ENCODE results near the gene RPLP1.

The RPLP1 gene

GRCh38 chr15:69452692-69453521 is at the start of gene RPLP1:
RPLP1 (plus strand) TSS chr15:69452818; CDS start chr15:69452949, 131 bp downstream.
- peak; percentile 85 for FAIRE-seq

DNA sequence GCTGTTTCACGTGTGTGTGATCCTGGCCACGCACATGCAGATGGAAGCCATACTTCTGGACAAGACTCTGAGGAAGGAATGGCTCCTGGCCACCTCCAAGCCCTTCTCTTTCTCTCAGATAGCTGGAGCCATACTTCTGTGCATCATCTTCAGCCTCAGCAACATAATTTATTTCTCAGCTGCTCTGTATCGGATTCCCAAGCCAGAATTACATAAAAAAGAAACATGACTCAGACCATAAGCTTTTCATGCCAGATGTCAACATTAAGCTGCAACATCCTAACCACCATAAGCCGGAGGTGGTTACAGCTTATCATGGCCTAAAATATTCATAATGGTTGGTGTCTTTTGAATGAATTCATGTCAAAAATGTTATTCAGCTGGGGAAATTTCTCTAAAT is 49.0 kb upstream of the RPLP1 start:
- FAIRE-seq, result no peak

DNA sequence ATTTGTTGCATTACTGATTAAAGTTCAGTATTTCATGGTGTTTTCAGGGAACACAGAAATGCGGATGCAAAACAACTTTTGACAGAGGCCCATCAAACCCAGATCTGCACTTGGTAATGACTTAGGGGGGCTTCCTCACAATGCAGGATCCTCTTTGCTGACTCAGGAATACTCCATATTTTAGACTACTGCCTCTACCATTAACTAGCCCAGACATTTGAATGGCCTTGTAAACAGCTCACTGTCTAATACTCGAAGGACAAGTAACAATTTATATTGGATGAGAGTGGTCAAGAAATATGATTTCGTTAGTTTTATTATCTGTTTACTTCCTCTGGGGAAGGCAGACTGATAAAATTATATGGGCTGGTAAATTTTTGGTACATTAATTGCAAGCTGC is 47.5 kb upstream of the RPLP1 start:
- FAIRE-seq, result no peak

- no peak for FAIRE-seq
These were observed 44.8 kb upstream of the RPLP1 start for GRCh38 chr15:69407719-69408400.

- no peak for FAIRE-seq
These were observed 43.8 kb upstream of the RPLP1 start for GRCh38 chr15:69408841-69409240.

GRCh38 chr15:69410248-69410874 is 42.3 kb upstream of the RPLP1 start:
- no peak for FAIRE-seq

GRCh38 chr15:69412274-69412673 is 40.3 kb upstream of the RPLP1 start:
- no peak for FAIRE-seq

DNA sequence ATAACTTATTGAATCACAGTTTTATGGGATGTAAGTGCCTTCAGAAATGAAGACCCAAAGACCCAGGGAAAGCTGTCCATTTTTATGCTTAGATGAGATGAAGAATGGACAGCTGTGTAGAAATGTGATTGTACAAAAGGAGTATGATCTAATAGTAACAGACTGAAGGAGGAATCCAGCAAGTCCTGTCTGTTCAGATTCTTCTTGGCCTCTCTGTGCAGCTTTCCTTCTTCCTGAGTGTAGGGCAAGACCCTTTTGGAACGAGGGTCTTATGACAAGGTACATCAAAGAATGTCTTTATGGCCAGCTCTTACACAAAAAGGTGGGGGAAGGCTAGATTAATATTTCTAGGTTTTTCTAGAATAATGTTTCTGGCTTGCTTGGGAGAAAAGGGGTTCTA is 39.9 kb upstream of the RPLP1 start:
- FAIRE-seq, result no peak

- FAIRE-seq, result peak; percentile 8
These were observed 38.6 kb upstream of the RPLP1 start, which contains the start of gene KIF23 for GRCh38 chr15:69413822-69414700. KIF23 (plus strand) TSS chr15:69414349; CDS start chr15:69414466, 117 bp downstream.

GRCh38 chr15:69414701-69415167 is 37.9 kb upstream of the RPLP1 start:
- FAIRE-seq, result no peak

DNA sequence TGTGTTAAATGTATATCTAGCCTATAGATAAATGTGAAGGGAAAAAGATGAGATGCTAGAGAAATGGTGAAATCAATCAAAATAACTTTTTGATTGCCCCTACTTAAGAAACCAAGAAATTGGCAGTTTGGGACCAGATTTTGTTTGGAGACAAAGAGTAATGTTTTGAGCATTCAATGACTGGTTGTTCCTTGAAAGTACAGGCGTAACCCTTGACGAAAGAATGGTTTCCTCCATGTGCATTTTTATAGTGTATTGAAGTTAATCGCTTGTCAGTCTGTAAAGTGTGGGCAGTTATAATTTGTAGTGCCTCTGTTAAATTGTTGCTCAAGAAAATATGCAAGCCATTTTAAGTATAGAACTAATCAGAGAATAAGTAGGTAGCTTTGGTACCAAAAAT is 37.2 kb upstream of the RPLP1 start:
- FAIRE-seq, result no peak

DNA sequence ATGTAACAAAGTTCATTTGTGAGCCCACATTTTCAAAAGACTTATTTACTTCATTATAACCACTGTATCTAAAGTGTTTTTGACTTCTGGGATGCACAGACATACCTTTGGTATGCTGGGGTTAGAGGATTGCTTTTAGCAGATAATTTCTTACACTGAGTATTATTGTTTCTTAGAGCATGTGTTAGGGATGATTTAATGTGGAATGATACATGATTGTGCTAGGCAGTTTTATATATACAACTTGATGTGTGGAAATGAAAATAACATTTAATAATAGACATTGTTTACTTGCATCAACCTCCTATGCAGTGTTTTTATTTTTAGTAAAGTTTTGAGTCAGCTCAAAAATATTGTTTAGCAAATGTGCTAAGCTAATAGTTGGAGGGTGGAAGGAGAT is 35.0 kb upstream of the RPLP1 start:
- FAIRE-seq, result no peak

GRCh38 chr15:69421498-69421897 is 31.1 kb upstream of the RPLP1 start:
- no peak for FAIRE-seq

GRCh38 chr15:69422336-69422895 is 30.2 kb upstream of the RPLP1 start:
- FAIRE-seq, result no peak

DNA sequence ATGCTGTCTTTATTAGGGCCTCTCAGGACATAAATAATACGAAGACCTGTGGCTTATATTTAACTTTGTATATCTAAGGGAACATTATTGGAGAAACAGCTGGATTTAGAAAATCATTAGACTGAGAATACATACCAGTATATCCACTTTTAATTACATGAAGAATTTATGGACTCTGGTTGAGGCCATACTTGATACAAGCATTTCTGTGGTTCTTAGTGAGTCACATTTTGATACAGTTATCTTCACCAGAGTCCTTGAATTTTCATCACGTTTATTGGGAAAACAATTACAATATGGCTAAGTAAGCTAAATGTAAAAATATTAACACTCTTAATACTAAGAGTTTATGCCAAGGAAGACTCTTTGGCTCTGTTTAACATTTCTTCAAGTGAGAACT is 28.6 kb upstream of the RPLP1 start:
- FAIRE-seq, result no peak

DNA sequence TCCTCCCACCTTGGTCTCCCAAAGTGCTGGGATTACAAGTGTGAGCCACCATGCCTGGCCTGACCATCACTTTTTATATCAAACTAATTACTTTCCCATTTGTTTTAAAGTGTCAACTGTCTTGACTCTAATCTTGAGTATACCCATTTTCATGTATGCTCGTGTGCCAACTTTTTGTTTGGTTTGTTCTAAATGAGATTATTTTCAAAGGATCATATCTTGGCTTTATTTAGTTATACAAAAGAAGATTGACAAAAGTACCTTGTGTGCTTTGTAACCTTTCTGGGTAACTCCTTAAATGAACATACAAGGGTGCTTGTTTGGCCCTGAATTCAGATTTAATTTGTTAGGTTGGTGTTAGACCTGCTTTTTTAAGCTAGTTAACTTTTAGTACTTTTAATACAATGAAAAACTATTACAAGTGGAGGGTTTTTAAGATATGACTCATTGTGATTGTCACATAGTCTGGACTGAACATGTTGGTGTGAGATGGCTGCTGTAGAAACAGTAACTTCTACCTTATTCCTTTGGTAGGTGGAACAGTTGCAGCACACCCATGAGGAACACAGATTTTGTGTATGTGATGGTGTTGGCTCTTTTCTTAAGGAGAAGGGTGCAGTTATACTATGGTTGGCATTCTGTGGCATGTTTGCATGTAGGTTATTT is 27.7 kb upstream of the RPLP1 start:
- FAIRE-seq, result no peak

DNA sequence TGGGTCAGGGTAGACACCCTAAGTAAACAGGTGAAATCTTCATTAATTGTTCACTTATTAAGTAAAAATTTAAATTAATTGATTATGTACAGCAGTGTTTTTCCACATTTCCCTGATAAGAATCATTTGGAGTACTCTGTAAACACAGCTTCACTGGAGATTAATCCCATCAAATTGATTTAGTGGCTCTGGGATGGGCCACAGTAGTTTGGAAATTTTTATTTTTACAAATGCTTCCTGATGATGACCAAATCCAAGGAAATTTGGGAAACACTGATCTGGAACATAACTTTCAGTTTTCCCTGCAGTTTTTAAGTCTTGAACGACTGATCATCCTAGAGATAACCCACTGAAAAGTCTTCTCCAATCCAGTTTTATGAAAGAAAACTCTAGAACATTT is 18.8 kb upstream of the RPLP1 start:
- no peak for FAIRE-seq

GRCh38 chr15:69434238-69434637 is 18.4 kb upstream of the RPLP1 start:
- no peak for FAIRE-seq

- no peak for FAIRE-seq
These were observed 17.9 kb upstream of the RPLP1 start for GRCh38 chr15:69434679-69435078.

- FAIRE-seq, result no peak
These were observed 16.6 kb upstream of the RPLP1 start for GRCh38 chr15:69435985-69436384.

- FAIRE-seq, result no peak
These were observed 15.7 kb upstream of the RPLP1 start for GRCh38 chr15:69436951-69437350.

DNA sequence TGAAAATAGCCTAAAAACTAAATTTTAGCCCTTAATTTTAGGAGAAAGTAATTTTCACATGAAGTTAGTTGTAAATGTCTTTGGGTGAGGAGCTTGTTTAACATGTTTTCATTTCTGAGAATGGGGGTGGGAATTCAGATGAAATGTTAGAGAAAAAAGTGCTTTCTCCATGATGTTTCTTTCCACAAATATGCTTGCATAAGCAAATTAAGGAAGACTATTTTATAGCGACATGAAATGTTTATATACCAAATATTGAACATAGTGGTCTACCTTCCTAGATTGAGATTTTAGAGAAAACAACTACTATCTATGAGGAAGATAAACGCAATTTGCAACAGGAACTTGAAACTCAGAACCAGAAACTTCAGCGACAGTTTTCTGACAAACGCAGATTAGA is 13.0 kb upstream of the RPLP1 start:
- FAIRE-seq, result no peak
